ENCODE data around the gene TOE1.

DNA sequence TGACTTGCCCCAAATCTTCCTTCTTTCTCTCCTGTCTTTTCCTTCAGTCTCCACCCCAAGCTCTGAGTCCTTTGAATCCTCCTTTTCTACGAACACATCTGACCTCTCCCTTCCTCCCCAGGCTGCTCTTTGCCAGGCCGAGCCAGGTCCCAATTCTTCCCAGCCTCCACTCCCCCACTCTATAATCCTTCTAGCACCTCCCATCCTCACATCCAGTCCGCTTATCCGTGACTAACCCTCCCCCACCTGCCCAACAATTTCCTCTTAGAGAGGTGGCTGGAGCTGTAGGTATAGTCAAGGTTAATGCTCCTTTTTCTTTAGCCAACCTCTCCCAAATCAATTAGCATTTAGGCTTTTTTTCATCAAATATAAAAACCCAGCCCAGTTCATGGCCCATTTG is 22.8 kb upstream of the TOE1 start:
- TF ChIP-seq, protein P1, sequence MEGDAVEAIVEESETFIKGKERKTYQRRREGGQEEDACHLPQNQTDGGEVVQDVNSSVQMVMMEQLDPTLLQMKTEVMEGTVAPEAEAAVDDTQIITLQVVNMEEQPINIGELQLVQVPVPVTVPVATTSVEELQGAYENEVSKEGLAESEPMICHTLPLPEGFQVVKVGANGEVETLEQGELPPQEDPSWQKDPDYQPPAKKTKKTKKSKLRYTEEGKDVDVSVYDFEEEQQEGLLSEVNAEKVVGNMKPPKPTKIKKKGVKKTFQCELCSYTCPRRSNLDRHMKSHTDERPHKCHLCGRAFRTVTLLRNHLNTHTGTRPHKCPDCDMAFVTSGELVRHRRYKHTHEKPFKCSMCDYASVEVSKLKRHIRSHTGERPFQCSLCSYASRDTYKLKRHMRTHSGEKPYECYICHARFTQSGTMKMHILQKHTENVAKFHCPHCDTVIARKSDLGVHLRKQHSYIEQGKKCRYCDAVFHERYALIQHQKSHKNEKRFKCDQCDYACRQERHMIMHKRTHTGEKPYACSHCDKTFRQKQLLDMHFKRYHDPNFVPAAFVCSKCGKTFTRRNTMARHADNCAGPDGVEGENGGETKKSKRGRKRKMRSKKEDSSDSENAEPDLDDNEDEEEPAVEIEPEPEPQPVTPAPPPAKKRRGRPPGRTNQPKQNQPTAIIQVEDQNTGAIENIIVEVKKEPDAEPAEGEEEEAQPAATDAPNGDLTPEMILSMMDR (IDR thresholded peaks at IDR 0.05), result no peak
- no peak for TF ChIP-seq POLR2A (IDR thresholded peaks at IDR 0.05)

All from adrenal gland (tissue), 5 donors.